HepG2 (cell line): ENCODE measurements around the gene PFKL. TPM values are rescaled to one million over a fixed set of nuclear protein-coding genes. Genes with fewer than 3 reads are reported as not detected.

Source experiments
- ETV5 ChIP-seq: IDR thresholded peaks from 2 replicates; pipeline ENCODE4 v1.6.1; 2018; ENCODE audit warnings: missing biosample characterization, missing genetic modification reagents, inconsistent platforms, borderline replicate concordance
- FOXC1 ChIP-seq: sonication (generic); formaldehyde crosslinking; IDR thresholded peaks from 2 replicates; pipeline ENCODE4 v1.8.0; 2022; ENCODE audit warnings: mild to moderate bottlenecking, missing genetic modification reagents, borderline replicate concordance
- GABPB1 ChIP-seq: IDR thresholded peaks from 2 replicates; pipeline ENCODE4 v1.6.1; 2016; ENCODE audit warnings: mild to moderate bottlenecking, missing genetic modification reagents, moderate library complexity, missing compliant biosample characterization
- GLI4 ChIP-seq: sonication (generic); formaldehyde crosslinking; IDR thresholded peaks from 2 replicates; pipeline ENCODE4 v1.5.1; 2020; ENCODE audit warnings: missing genetic modification reagents, mild to moderate bottlenecking, moderate library complexity, borderline replicate concordance
- GZF1 ChIP-seq: sonication (generic); formaldehyde crosslinking; IDR thresholded peaks from 2 replicates; pipeline ENCODE4 v1.5.1; 2020; ENCODE audit warnings: mild to moderate bottlenecking, missing genetic modification reagents
- HES4 ChIP-seq: sonication (generic); formaldehyde crosslinking; IDR thresholded peaks from 2 replicates; pipeline ENCODE4 v1.9.0; 2021; ENCODE audit warnings: mild to moderate bottlenecking, missing genetic modification reagents, borderline replicate concordance
- KDM3A ChIP-seq: IDR thresholded peaks from 2 replicates; pipeline ENCODE4 v1.6.1; 2018; ENCODE audit warnings: low read depth, missing compliant biosample characterization
- MED8 ChIP-seq: sonication (generic); formaldehyde crosslinking; IDR thresholded peaks from 2 replicates; pipeline ENCODE4 v1.8.1; 2023; ENCODE audit warnings: mild to moderate bottlenecking, missing genetic modification reagents; ENCODE audit not compliant: insufficient replicate concordance
- MYC ChIP-seq: sonication (generic); formaldehyde crosslinking; IDR thresholded peaks from 2 replicates; pipeline ENCODE4 v1.9.0; 2021; ENCODE audit warnings: missing genetic modification reagents, borderline replicate concordance
- NFATC3 ChIP-seq: sonication (generic); formaldehyde crosslinking; IDR thresholded peaks from 2 replicates; pipeline ENCODE4 v1.5.1; 2020; ENCODE audit warnings: mild to moderate bottlenecking, missing genetic modification reagents
- SAP130 ChIP-seq: IDR thresholded peaks from 2 replicates; pipeline ENCODE4 v1.6.1; 2016; ENCODE audit warnings: low read depth
- TP53 ChIP-seq: sonication (generic); formaldehyde crosslinking; conservative IDR thresholded peaks from 2 replicates; pipeline ENCODE4 v1.4.0; 2020; ENCODE audit warnings: missing genetic modification reagents
- ZFP82 ChIP-seq: sonication (generic); formaldehyde crosslinking; IDR thresholded peaks from 2 replicates; pipeline ENCODE4 v1.5.1; 2020; ENCODE audit warnings: mild to moderate bottlenecking, missing genetic modification reagents, borderline replicate concordance
- ZNF431 ChIP-seq: sonication (generic); formaldehyde crosslinking; IDR thresholded peaks from 2 replicates; pipeline ENCODE4 v1.9.0; 2022; ENCODE audit warnings: missing genetic modification reagents, low read depth, mild to moderate bottlenecking, borderline replicate concordance
- ZNF546 ChIP-seq: sonication (generic); formaldehyde crosslinking; conservative IDR thresholded peaks from 2 replicates; pipeline ENCODE4 v1.8.1; 2023; ENCODE audit warnings: mild to moderate bottlenecking, missing genetic modification reagents
- ZNF713 ChIP-seq: sonication (generic); formaldehyde crosslinking; IDR thresholded peaks from 2 replicates; pipeline ENCODE4 v1.4.0; 2020; ENCODE audit warnings: mild to moderate bottlenecking, missing genetic modification reagents
- ZNF746 ChIP-seq: sonication (generic); formaldehyde crosslinking; IDR thresholded peaks from 2 replicates; pipeline ENCODE4 v1.8.0; 2022; ENCODE audit warnings: mild to moderate bottlenecking, missing genetic modification reagents
- ZNF839 ChIP-seq: sonication (generic); formaldehyde crosslinking; IDR thresholded peaks from 2 replicates; pipeline ENCODE4 v1.4.0; 2020; ENCODE audit warnings: missing genetic modification reagents, mild to moderate bottlenecking, borderline replicate concordance
- ZNF841 ChIP-seq: sonication (generic); formaldehyde crosslinking; IDR thresholded peaks from 2 replicates; pipeline ENCODE4 v1.8.1; 2023; ENCODE audit warnings: missing genetic modification reagents, borderline replicate concordance
- polyA plus RNA-seq, 8 experiments: library from polyadenylated mRNA; depleted of rRNA in 3 of 8; stranded (reverse) in 7 of 8; unstranded in 1 of 8; fragments of >200 nt; fragmentation: Illumina TruSeq in 4 of 8; extraction: Trizol in 4 of 8; gene quantifications; 2 replicates each; pipeline versions ENCODE4 v1.2.1 to v1.2.3, GENCODE V29; 2011 to 2016; ENCODE audit warnings: low read depth in 4 of 8, missing spikeins in 1 of 8, mixed read lengths in 1 of 8; ENCODE audit not compliant: insufficient read depth in 1 of 8
- total RNA-seq, 5 experiments: library from RNA; depleted of rRNA; stranded (reverse); fragments of >200 nt; fragmentation: Illumina TruSeq; extraction: Trizol; gene quantifications; 2 replicates each; pipeline ENCODE4 v1.2.3, GENCODE V29; 2016; ENCODE audit warnings: low read depth in 1 of 5
- TF ChIP-seq, protein P1 (sequence below): IDR thresholded peaks from 2 replicates; pipeline ENCODE4 v1.6.1; 2016; ENCODE audit warnings: low read depth, control low read depth
- TF ChIP-seq, protein P2 (sequence below): sonication (generic); formaldehyde crosslinking; IDR thresholded peaks from 2 replicates; pipeline ENCODE4 v1.4.0; 2020; ENCODE audit warnings: mild to moderate bottlenecking, missing genetic modification reagents
- TF ChIP-seq, protein P3 (sequence below): sonication (generic); formaldehyde crosslinking; IDR thresholded peaks from 2 replicates; pipeline ENCODE4 v1.4.0; 2020; ENCODE audit warnings: mild to moderate bottlenecking, missing genetic modification reagents
- TF ChIP-seq, protein P4 (sequence below): sonication (generic); formaldehyde crosslinking; conservative IDR thresholded peaks from 2 replicates; pipeline ENCODE4 v1.8.1; 2023; ENCODE audit warnings: missing genetic modification reagents

The PFKL gene
- total and polyA plus RNA-seq, 2 of the 13 experiments (the other 11 are each of a cell fraction or from before 2014, with no cell fraction given) = 92.8 to 106 TPM

DNA sequence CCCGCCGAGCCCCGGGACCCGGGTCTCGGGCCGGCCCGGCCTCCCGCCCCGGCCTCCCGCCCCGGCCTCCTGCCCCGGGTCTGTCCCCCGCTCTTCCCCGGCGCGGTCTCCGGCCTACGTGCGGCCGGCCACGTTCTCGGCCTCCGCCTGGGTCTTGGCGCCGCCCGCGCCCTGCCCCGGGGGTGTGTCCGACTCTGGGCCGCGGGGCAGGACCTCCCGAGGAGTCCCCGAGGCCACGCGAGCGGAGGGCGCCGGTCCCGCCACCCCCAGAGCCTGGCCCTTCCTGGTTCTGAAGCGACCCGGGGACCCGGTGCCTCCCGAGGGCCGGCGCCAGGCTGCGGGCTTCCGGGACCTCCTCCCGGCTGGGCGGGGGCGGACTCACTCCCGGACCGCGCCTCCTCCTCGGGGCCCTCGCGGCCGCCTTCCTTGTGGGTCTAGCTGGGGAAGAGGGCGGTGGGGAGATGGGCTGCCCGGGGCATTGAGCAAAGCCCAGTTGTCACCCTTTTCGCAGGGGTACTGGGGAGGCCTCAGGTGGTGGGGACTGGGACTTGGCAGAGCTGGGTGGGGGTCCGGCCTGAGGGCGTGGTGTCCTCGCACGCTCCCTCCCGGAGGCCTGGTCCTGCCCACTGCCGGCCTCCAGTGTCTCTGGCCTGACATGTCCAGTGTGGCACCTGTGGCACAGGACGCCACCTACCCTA, 558 bp downstream of the PFKL start (continued):
- TF ChIP-seq, protein P1, sequence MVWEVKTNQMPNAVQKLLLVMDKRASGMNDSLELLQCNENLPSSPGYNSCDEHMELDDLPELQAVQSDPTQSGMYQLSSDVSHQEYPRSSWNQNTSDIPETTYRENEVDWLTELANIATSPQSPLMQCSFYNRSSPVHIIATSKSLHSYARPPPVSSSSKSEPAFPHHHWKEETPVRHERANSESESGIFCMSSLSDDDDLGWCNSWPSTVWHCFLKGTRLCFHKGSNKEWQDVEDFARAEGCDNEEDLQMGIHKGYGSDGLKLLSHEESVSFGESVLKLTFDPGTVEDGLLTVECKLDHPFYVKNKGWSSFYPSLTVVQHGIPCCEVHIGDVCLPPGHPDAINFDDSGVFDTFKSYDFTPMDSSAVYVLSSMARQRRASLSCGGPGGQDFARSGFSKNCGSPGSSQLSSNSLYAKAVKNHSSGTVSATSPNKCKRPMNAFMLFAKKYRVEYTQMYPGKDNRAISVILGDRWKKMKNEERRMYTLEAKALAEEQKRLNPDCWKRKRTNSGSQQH (CRISPR knock-in tag) = no peak
- TF ChIP-seq KDM3A (0 out of 2 replicates have a peak, but pooled peaks have one; percentile 19), GABPB1 (CRISPR knock-in tag) (peak; percentile 83), GLI4 (CRISPR knock-in tag) (peak; percentile 80; the same call in 1 of the 2 replicates), SAP130 (CRISPR knock-in tag) (peak; percentile 69), FOXC1 (CRISPR knock-in tag) (0 out of 2 replicates have a peak, but pooled peaks have one; percentile 32), ZNF431 (CRISPR knock-in tag) (0 out of 2 replicates have a peak, but pooled peaks have one; percentile 14), ZNF713 (0 out of 2 replicates have a peak, but pooled peaks have one; percentile 46), ZNF839 (CRISPR knock-in tag) (no peak), TP53 (no peak), ZNF841 (CRISPR knock-in tag) (0 out of 2 replicates have a peak, but pooled peaks have one; percentile 33), MED8 (peak; percentile 57), ZNF546 (CRISPR knock-in tag) (peak; percentile 50; the same call in 1 of the 2 replicates), ZNF746 (CRISPR knock-in tag) (peak; percentile 15; the same call in 1 of the 2 replicates), HES4 (peak; percentile 12; the same call in 1 of the 2 replicates), NFATC3 (CRISPR knock-in tag) (no peak), MYC (CRISPR knock-in tag) (peak; percentile 53), GZF1 (0 out of 2 replicates have a peak, but pooled peaks have one; percentile 25), ETV5 (CRISPR knock-in tag) (peak; percentile 61; the same call in 1 of the 2 replicates), ZFP82 (CRISPR knock-in tag) (0 out of 2 replicates have a peak, but pooled peaks have one; percentile 39)
- TF ChIP-seq, protein P2, sequence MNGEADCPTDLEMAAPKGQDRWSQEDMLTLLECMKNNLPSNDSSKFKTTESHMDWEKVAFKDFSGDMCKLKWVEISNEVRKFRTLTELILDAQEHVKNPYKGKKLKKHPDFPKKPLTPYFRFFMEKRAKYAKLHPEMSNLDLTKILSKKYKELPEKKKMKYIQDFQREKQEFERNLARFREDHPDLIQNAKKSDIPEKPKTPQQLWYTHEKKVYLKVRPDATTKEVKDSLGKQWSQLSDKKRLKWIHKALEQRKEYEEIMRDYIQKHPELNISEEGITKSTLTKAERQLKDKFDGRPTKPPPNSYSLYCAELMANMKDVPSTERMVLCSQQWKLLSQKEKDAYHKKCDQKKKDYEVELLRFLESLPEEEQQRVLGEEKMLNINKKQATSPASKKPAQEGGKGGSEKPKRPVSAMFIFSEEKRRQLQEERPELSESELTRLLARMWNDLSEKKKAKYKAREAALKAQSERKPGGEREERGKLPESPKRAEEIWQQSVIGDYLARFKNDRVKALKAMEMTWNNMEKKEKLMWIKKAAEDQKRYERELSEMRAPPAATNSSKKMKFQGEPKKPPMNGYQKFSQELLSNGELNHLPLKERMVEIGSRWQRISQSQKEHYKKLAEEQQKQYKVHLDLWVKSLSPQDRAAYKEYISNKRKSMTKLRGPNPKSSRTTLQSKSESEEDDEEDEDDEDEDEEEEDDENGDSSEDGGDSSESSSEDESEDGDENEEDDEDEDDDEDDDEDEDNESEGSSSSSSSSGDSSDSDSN = peak; percentile 77
- TF ChIP-seq, protein P3, sequence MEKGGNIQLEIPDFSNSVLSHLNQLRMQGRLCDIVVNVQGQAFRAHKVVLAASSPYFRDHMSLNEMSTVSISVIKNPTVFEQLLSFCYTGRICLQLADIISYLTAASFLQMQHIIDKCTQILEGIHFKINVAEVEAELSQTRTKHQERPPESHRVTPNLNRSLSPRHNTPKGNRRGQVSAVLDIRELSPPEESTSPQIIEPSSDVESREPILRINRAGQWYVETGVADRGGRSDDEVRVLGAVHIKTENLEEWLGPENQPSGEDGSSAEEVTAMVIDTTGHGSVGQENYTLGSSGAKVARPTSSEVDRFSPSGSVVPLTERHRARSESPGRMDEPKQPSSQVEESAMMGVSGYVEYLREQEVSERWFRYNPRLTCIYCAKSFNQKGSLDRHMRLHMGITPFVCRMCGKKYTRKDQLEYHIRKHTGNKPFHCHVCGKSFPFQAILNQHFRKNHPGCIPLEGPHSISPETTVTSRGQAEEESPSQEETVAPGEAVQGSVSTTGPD (CRISPR knock-in tag) = 0 out of 2 replicates have a peak, but pooled peaks have one; percentile 54
- TF ChIP-seq, protein P4, sequence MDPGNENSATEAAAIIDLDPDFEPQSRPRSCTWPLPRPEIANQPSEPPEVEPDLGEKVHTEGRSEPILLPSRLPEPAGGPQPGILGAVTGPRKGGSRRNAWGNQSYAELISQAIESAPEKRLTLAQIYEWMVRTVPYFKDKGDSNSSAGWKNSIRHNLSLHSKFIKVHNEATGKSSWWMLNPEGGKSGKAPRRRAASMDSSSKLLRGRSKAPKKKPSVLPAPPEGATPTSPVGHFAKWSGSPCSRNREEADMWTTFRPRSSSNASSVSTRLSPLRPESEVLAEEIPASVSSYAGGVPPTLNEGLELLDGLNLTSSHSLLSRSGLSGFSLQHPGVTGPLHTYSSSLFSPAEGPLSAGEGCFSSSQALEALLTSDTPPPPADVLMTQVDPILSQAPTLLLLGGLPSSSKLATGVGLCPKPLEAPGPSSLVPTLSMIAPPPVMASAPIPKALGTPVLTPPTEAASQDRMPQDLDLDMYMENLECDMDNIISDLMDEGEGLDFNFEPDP (CRISPR knock-in tag) = no peak
